Endodermal cell (in vitro differentiated cells): ENCODE results near the gene ZNF804A. TPM values are rescaled to one million over a fixed set of nuclear protein-coding genes. Genes with fewer than 3 reads are reported as not detected.

Experiments used
- DNase-seq: peaks from one replicate; pipeline ENCODE4 v3.0.0-alpha.2; 2017
- H3K27ac ChIP-seq: 2 replicates; pipeline ENCODE4 v1.5.1; 2013; ENCODE audit warnings: mild to moderate bottlenecking, low read depth, low read length, moderate library complexity
- H3K27me3 ChIP-seq: 2 replicates; pipeline ENCODE4 v1.6.1; 2013; ENCODE audit warnings: mild to moderate bottlenecking, low read length, moderate library complexity; ENCODE audit not compliant: insufficient read depth, control insufficient read depth, poor library complexity, severe bottlenecking
- H3K36me3 ChIP-seq: 2 replicates; pipeline ENCODE4 v1.7.0; 2013; ENCODE audit warnings: mild to moderate bottlenecking, low read length, moderate library complexity; ENCODE audit not compliant: control insufficient read depth, insufficient read depth
- H3K4me1 ChIP-seq: one replicate; pipeline ENCODE4 v1.7.0; 2013; ENCODE audit warnings: low read length; ENCODE audit not compliant: control insufficient read depth, insufficient read depth
- H3K4me3 ChIP-seq: 2 replicates; pipeline ENCODE4 v1.5.1; 2013; ENCODE audit warnings: mild to moderate bottlenecking, low read length, moderate library complexity
- H3K9ac ChIP-seq: 2 replicates; pipeline ENCODE4 v1.6.1; 2013; ENCODE audit warnings: mild to moderate bottlenecking, low read length, moderate library complexity; ENCODE audit not compliant: poor library complexity, severe bottlenecking; ENCODE audit errors: extremely low read depth
- H3K9me3 ChIP-seq: 2 replicates; pipeline ENCODE4 v1.6.1; 2013; ENCODE audit warnings: mild to moderate bottlenecking, low read length, moderate library complexity; ENCODE audit not compliant: control insufficient read depth
- H3K27ac Mint-ChIP-seq: 2 replicates; pipeline ENCODE4 v1.8.0; 2020; ENCODE audit warnings: mixed read lengths
- H3K27me3 Mint-ChIP-seq: 2 replicates; pipeline ENCODE4 v1.8.0; 2021; ENCODE audit warnings: mild to moderate bottlenecking, mixed read lengths; ENCODE audit not compliant: insufficient read depth
- H3K36me3 Mint-ChIP-seq: 2 replicates; pipeline ENCODE4 v1.8.0; 2020; ENCODE audit warnings: low read depth, mixed read lengths
- H3K4me1 Mint-ChIP-seq: 2 replicates; pipeline ENCODE4 v1.8.0; 2020; ENCODE audit warnings: mixed read lengths
- H3K4me3 Mint-ChIP-seq: 2 replicates; pipeline ENCODE4 v1.8.0; 2020; ENCODE audit warnings: mild to moderate bottlenecking, moderate library complexity, mixed read lengths
- H3K9me3 Mint-ChIP-seq: 2 replicates; pipeline ENCODE4 v1.8.0; 2020; ENCODE audit warnings: mild to moderate bottlenecking, mixed read lengths
- WGBS, 2 experiments: methylation state at CpG; one replicate each; pipeline versions ENCODE4 v1.1.5 to v1.1.7; 2013; ENCODE audit warnings: missing lambda C conversion rate in 2 of 2, mixed read lengths in 1 of 2; ENCODE audit not compliant: insufficient coverage in 1 of 2, insufficient read length in 1 of 2; 5-methylcytosine and 5-hydroxymethylcytosine counted together
- total RNA-seq, 2 donors: library from RNA; stranded (reverse); fragmentation: NEBNext Ultra II Directional in 1 of 2; extraction: Animal tissue kit (Norgen Biotek cat#: 25700) in 1 of 2; gene quantifications; 2 replicates in 1 of 2; 3 replicates in 1 of 2; pipeline ENCODE4 v1.2.1, GENCODE V29; 2021
- TF ChIP-seq, protein P1 (sequence below): fragments of 200-600 bp; sonication (generic); conservative IDR thresholded peaks from 2 replicates; pipeline ENCODE4 v1.5.0; 2021; ENCODE audit warnings: antibody characterized with exemption, mild to moderate bottlenecking

ZNF804A gene
- total RNA-seq, 2 donors from 2014 or later: 0.15 TPM; not detected in 1

- H3K4me3 ChIP-seq: no peak overlapping the region
- H3K36me3 Mint-ChIP-seq: no peaks in the 10 kb centered on the region
- no peaks in the 10 kb centered on the region for H3K4me1 Mint-ChIP-seq
- H3K4me3 Mint-ChIP-seq: no peak overlapping the region
- no peaks in the 10 kb centered on the region for H3K27me3 ChIP-seq
- no peak overlapping the region for H3K27ac ChIP-seq
- no peaks in the 10 kb centered on the region for H3K9me3 Mint-ChIP-seq
- TF ChIP-seq, protein P1, sequence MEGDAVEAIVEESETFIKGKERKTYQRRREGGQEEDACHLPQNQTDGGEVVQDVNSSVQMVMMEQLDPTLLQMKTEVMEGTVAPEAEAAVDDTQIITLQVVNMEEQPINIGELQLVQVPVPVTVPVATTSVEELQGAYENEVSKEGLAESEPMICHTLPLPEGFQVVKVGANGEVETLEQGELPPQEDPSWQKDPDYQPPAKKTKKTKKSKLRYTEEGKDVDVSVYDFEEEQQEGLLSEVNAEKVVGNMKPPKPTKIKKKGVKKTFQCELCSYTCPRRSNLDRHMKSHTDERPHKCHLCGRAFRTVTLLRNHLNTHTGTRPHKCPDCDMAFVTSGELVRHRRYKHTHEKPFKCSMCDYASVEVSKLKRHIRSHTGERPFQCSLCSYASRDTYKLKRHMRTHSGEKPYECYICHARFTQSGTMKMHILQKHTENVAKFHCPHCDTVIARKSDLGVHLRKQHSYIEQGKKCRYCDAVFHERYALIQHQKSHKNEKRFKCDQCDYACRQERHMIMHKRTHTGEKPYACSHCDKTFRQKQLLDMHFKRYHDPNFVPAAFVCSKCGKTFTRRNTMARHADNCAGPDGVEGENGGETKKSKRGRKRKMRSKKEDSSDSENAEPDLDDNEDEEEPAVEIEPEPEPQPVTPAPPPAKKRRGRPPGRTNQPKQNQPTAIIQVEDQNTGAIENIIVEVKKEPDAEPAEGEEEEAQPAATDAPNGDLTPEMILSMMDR: no peak
- no peaks in the 10 kb centered on the region for H3K36me3 ChIP-seq
- DNase-seq: no peak
- no peaks in the 10 kb centered on the region for H3K27me3 Mint-ChIP-seq
- H3K4me1 ChIP-seq: no peaks in the 10 kb centered on the region
- H3K9ac ChIP-seq: no peak overlapping the region
- H3K27ac Mint-ChIP-seq: no peak overlapping the region
- no peaks in the 10 kb centered on the region for H3K9me3 ChIP-seq
Observed at GRCh38 chr2:184589261-184589660, 9.1 kb upstream of the ZNF804A start.

GRCh38 chr2:184596819-184597411 is 1.4 kb upstream of the ZNF804A start:
- no peak overlapping the region for H3K9ac ChIP-seq
- peak overlapping the region; percentile 79 for H3K4me3 ChIP-seq
- H3K27ac ChIP-seq: no peak overlapping the region
- no peaks in the 10 kb centered on the region for H3K4me1 ChIP-seq
- 67 to 81% methylated on average over 3 to 5 of the region's 5 CpGs for whole genome bisulfite sequencing, 2 experiments
- H3K9me3 Mint-ChIP-seq: no peaks in the 10 kb centered on the region
- no peak overlapping the region for H3K27ac Mint-ChIP-seq
- peaks cover 40% of the 10 kb centered on the region for H3K27me3 ChIP-seq
- H3K27me3 Mint-ChIP-seq: peaks cover 33% of the 10 kb centered on the region
- H3K9me3 ChIP-seq: no peaks in the 10 kb centered on the region
- H3K36me3 ChIP-seq: no peaks in the 10 kb centered on the region
- peak overlapping the region; percentile 54 for H3K4me3 Mint-ChIP-seq
- no peaks in the 10 kb centered on the region for H3K36me3 Mint-ChIP-seq
- H3K4me1 Mint-ChIP-seq: peaks cover 11% of the 10 kb centered on the region
- TF ChIP-seq, protein P1: peak; percentile 30
- no peak for DNase-seq

DNA sequence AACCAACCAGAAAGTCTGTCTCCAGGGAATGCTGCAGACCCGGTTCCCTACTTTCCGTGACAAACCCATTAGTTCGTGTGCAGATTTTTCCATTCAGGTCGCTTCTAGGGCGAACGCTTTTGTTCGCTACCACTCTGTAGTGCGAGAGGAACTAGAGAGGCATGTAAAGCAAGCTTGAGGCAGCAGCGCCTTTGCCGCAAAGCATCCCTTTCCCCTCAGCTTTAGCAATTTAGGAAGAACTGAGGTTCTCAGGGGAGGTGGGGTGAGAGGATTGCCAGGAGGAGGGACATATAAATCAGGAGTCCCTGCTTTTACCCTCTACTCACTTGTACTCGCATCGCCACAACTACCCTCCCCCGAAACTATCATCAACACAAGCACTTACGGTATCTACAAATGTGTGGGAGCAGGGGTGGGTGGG is 748 bp upstream of the ZNF804A start:
- Mint-ChIP-seq H3K4me1 (peaks cover 11% of the 10 kb centered on the region), H3K27ac (no peak overlapping the region), H3K36me3 (no peaks in the 10 kb centered on the region), H3K4me3 (peak overlapping the region; percentile 54), H3K9me3 (no peaks in the 10 kb centered on the region), H3K27me3 (peaks cover 33% of the 10 kb centered on the region)
- H3K9ac ChIP-seq: peak overlapping the region; percentile 6
- no peaks in the 10 kb centered on the region for H3K36me3 ChIP-seq
- H3K4me3 ChIP-seq: peak overlapping the region; percentile 79
- DNase-seq: peak; percentile 75
- TF ChIP-seq, protein P1: no peak
- no peaks in the 10 kb centered on the region for H3K4me1 ChIP-seq
- peaks cover 40% of the 10 kb centered on the region for H3K27me3 ChIP-seq
- WGBS, 2 experiments: 0 to 7% methylated on average over 4 to 10 of the region's 14 CpGs
- H3K27ac ChIP-seq: peak overlapping the region; percentile 14
- H3K9me3 ChIP-seq: no peaks in the 10 kb centered on the region
